Mononuclear cell (primary cell): ENCODE data around the gene FKBP14. TPM values are rescaled to one million over a fixed set of nuclear protein-coding genes. Genes with fewer than 3 reads are reported as not detected.

Source experiments
- H3K27me3 ChIP-seq: 2 replicates; pipeline ENCODE4 v1.6.0; 2011; ENCODE audit warnings: low read length, control low read depth; ENCODE audit not compliant: insufficient read depth
- H3K4me1 ChIP-seq: 2 replicates; pipeline ENCODE4 v1.5.1; 2011; ENCODE audit warnings: mild to moderate bottlenecking, low read length, control low read depth; ENCODE audit not compliant: insufficient read depth
- H3K4me3 ChIP-seq: 2 replicates; pipeline ENCODE4 v1.5.1; 2011; ENCODE audit warnings: mild to moderate bottlenecking, low read length, moderate library complexity
- H3K9me3 ChIP-seq: 2 replicates; pipeline ENCODE4 v1.5.1; 2011; ENCODE audit warnings: low read depth, mild to moderate bottlenecking, control low read depth, low read length
- total RNA-seq: library from RNA; depleted of rRNA; stranded (reverse); fragments of >200 nt; gene quantifications from one replicate; pipeline ENCODE4 v1.2.3, GENCODE V29; 2012

Gene FKBP14
- total RNA-seq, 1 donor = 5.5 TPM

DNA sequence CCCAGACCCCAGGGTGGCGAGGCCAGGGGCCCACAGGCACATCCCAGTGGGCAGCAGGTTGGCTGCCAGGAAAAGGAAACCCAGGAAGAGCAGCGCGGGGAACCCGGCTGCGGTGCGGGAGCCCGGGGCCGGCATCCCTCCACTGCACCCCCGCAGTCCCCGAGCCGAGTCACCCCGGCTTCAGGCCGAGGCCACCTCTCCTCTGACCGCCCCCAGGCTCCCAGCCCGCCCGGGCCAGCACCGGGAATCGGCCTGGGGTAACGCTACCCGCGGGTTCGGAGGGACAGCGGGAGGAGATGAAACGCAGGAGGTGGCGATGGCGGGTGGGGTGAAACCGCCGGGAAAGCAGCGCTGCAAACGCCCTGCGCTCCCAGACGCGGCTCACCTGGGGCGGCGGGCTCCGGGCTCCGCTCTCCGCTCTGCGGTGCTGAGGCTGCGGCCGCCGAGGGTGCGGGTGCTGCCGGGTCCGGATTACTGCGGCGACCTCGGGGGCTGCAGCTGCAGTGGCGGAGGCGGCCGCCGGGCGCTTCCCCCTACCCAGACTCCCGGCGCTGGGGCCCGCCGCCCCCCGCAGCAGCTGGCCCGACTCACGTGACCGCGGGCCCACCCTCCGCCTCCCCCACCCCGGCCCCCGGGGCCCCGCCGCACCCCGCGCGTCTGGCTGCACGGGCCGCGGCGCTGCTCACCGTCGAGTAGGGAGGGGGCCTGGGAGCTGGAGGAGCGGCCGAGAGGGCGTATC, 37.1 kb downstream of the FKBP14 start, which contains the start of gene SCRN1:
SCRN1 (minus strand) TSS at position 545 of the 739 bp plus-strand sequence. CDS start 20,734 bp downstream, outside the sequence.
- H3K27me3 ChIP-seq = peaks cover 18% of the 10 kb centered on the region
- H3K4me3 ChIP-seq = peak within 1 kb of the TSS; percentile 71

DNA sequence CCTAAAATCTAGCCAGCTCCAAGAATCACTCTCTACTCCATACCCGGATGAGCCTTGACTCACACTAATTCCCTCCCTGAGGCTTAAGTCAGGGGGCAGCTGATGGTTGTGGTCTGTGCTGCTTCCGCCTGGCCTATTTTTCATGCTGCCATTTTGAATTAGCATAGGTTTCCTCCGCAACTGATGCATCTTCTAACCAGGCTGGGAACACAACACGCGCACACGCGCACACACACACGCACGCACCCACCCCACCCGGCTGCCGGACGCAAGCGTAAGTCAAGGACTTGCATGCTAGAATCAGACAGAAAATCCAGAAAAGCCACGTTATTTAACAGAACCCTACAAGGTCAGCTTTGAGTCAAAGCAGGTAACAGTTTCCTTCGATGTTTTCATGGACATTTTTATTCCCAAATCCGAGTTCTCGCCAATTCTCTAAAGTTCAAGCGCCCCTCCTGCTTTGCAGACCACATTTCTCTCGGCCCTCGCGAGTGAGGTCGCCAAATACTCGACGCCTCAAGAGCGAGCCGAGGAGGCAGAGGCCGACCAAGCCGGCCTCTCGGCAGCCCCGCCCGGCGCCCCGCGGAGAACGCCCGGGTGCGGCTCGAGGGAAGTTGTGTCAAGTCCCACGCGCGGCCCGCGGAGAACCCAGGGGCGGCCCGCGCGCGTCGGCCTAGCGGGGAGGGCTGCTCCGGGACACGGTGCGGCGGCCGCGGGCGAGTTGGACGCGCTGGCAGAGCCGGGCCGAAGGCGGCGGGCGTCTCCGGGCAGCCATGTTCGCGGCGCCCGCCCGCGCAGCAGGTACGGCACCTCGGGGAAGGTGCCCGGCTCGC, 37.9 kb downstream of the FKBP14 start:
- peaks cover 16% of the 10 kb centered on the region for H3K27me3 ChIP-seq

More for the DNA sequence above, 37.1 kb downstream of the FKBP14 start, which contains the start of gene SCRN1:
- peaks cover 15% of the 10 kb centered on the region for H3K9me3 ChIP-seq
- H3K4me1 ChIP-seq = peaks cover 33% of the 10 kb centered on the region

DNA sequence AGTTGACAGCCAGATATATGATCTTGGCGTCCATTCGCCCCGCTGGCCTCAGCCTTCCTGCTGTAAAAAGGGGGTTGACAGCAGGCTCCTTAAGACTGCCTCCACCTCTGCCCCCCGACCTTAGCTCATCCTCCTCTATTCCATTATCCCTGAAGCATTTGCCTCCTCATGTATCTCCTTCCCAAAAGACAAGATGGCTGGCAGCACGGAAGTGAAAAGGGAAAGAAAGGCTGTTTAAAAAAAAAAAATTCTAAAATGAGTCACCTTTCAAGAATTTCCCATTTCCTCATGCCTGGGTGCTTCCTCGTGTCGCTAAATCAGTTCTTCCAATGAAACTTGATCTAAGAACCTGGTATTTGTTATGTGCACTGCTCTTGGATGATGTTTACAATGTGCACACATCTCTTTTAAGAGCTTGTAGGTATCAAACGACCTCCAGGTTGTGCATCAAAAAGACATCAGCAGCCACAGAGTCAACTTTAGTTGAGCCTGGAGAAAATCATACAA, 38.6 kb downstream of the FKBP14 start:
- H3K27me3 ChIP-seq = peaks cover 13% of the 10 kb centered on the region
- peaks cover 33% of the 10 kb centered on the region for H3K4me1 ChIP-seq
- H3K4me3 ChIP-seq = no peak overlapping the region
- peaks cover 4% of the 10 kb centered on the region for H3K9me3 ChIP-seq

More for the DNA sequence above, 37.9 kb downstream of the FKBP14 start:
- peaks cover 33% of the 10 kb centered on the region for H3K4me1 ChIP-seq
- peaks cover 12% of the 10 kb centered on the region for H3K9me3 ChIP-seq
- peak overlapping the region; percentile 71 for H3K4me3 ChIP-seq

DNA sequence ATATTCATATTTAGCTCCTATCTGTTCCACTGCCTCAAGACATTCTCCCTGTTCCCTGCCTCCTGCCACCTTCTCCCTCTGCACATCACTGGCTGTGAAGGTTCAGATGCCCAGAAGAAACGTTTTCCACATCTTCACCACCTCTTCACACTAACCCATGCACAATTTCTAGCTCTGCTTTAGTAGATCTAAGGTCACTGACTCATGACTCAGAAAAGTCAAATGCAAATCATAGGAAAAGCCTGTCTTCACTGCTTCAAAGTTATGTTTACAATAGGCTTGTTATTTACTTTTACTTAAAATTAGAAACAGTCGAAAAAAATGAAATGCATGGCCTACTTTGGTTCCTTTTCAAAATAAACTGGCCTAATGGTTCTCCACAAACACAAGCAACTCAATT, 39.4 kb downstream of the FKBP14 start:
- Histone ChIP-seq H3K4me3 (no peak overlapping the region), H3K4me1 (peaks cover 33% of the 10 kb centered on the region), H3K27me3 (peaks cover 13% of the 10 kb centered on the region), H3K9me3 (no peaks in the 10 kb centered on the region)

DNA sequence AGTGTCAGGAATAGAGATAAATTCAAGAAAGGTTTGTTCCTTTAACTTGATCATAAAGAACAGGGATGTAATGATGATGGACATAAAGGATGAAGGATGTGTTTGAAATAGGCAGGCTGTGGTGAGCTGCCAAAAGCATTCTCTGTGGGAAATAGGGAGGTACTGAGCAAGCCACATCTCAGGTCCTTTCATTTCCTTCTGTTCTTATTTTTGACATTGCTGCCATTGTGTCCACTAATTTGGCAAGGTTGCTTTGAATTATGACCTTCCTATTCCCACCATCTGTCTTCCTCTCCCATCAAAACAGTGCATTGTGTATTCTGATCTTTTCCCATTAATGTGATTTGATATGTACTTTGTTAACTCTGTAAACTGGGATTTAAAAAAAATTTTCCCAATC, 46.4 kb downstream of the FKBP14 start:
- no peaks in the 10 kb centered on the region for H3K27me3 ChIP-seq
- no peak overlapping the region for H3K4me3 ChIP-seq
- H3K4me1 ChIP-seq = peaks cover 17% of the 10 kb centered on the region
- H3K9me3 ChIP-seq = no peaks in the 10 kb centered on the region

DNA sequence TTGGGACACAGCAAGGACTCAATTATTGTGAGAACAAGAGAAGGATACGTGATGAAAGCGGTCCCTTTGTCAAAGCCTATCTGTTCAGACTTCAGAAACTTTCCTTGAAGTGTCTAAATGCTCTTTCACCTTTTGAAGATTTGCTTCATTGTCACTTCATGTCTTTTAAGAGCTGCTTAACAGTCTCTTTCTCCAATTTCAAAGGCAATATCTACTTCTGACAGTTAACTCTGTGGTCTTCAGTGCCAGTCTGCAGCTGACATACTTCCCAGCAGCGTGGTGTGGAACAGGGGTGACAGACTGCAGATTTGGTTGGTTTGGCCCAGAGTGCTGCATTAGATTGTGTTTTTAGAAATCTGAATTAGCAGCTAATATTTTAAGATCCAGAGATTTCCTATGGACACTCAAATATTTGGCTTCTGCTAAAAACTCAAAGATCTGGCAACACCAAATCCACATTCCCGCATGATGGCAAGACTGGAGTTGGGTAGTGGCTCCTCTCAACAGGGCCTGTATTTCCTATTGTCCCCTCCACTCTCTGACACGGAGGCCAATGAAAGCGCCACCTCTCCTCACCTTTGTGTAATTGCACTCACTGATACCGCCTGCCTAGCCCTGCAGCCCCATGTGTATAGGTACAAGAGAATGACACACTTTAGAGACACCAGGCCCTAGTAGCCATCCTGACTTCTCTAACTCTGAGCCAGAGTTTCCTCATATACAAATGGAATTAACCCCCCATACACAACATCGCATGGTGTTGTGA, 48.4 kb downstream of the FKBP14 start:
- peaks cover 10% of the 10 kb centered on the region for H3K4me1 ChIP-seq
- H3K4me3 ChIP-seq = no peak overlapping the region
- no peaks in the 10 kb centered on the region for H3K27me3 ChIP-seq
- H3K9me3 ChIP-seq = no peaks in the 10 kb centered on the region

DNA sequence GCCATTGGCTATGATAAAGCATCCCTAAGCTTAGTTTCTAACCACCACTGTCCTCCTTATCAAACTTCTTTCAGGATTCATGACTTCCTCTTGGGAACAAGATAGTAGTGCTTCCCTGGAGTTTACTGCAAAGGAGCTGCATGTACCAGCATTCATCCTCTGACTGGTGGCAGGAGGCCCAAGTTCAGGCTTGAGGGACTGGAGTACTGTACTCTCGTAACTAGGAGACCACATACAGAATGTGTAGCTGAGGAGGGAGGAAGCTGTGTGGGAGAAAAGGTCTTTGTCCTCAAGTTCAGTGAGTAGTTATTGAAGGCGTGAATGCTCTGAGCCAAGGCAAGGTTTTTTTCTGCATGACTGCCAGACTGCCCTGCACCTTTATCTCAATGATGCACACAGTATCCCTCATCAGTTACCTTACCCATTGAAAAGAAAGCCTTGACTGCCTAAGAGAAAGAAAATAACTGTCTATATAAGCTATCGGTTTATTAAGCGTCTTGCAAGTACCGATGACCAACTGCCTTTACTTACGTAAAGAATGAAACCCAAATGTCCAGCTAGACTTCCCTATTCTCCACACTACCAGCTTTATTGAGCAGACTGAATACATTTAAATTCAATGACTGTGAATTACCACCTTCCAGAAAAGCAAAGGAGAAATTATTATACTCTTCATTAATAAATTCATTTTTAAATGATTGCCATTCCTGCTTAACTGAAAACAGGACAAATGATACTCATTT, 49.7 kb downstream of the FKBP14 start:
- peaks cover 10% of the 10 kb centered on the region for H3K4me1 ChIP-seq

DNA sequence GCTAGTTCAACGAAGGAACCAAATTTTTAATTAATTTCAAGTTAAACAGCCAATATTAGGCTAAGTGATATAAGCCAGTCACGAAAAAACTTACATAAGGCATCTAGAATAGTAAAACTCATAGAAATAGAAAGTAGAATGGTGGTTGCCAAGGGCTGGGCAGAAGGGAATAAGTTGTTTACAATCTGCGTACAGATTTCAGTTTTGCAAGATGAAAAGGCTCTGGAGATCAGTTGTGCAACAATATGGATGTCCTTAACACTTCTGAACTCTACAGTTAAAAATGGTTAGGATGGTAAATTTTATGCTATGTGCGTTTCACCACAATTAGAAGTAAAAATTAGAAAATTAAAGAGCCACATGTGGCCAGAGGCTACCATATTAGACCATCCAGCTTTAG, 50.2 kb downstream of the FKBP14 start:
- H3K27me3 ChIP-seq = no peaks in the 10 kb centered on the region
- no peak overlapping the region for H3K4me3 ChIP-seq
- peaks cover 10% of the 10 kb centered on the region for H3K4me1 ChIP-seq
- H3K9me3 ChIP-seq = no peaks in the 10 kb centered on the region

More for the DNA sequence above, 49.7 kb downstream of the FKBP14 start:
- H3K9me3 ChIP-seq = no peaks in the 10 kb centered on the region
- no peak overlapping the region for H3K4me3 ChIP-seq
- no peaks in the 10 kb centered on the region for H3K27me3 ChIP-seq

DNA sequence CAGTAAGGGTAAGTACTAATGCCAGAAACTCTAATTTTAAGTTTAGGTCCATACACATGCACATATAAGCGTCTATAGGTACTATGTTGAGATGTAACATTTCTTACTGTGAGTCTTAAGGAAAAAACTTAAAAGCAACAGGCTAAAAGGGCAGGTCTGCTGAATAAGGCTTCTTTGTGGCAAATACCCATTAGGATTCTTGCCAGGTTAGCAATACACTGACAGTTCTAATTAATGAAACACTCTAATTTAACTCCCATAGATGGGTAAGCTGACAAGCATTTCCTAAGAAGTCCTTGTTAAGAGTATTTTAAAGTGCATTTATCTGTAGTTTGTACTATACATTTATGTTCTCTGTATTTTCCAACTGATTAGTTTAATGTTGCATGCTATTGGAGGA, 50.9 kb downstream of the FKBP14 start:
- Histone ChIP-seq H3K4me1 (peaks cover 10% of the 10 kb centered on the region), H3K27me3 (no peaks in the 10 kb centered on the region), H3K4me3 (no peak overlapping the region), H3K9me3 (no peaks in the 10 kb centered on the region)

DNA sequence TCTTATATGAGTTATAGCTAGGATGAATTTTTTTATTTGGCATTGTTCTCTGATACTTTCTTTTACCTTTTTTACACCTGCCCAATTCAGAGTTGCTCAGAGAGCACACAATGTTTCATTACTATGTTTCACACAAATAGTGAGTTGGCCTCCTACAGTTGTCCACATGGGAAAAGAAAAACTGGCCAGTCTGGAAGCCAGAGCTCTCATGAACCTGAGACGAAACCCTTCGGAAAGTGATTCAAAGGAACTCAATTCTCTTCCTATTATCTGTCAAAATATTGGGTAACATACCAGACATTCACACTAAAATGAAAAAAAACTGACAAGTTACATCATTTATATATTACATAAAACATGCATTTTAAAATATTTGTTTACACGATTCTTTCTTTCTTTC, 52.2 kb downstream of the FKBP14 start:
- no peak overlapping the region for H3K4me3 ChIP-seq
- H3K4me1 ChIP-seq = peaks cover 10% of the 10 kb centered on the region
- H3K27me3 ChIP-seq = no peaks in the 10 kb centered on the region
- no peaks in the 10 kb centered on the region for H3K9me3 ChIP-seq

DNA sequence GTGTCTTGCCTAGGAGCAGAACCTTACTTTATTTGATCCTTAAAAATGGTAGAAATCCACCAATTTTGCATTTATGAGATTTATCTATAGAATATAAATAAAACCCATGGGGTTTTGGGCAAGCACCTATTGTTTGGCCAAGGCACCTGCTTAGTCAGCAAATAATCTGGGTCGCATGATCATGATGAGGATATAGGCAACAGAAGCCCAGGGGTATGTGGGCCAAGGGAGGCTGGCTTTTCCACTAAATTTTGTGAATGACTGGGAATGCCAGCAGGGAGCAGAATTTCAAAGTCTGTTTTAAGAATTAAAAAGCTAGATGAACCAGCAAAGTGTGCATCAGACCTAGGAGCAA, 54.2 kb downstream of the FKBP14 start:
- no peaks in the 10 kb centered on the region for H3K27me3 ChIP-seq
- H3K4me1 ChIP-seq = peaks cover 10% of the 10 kb centered on the region
- no peak overlapping the region for H3K4me3 ChIP-seq
- no peaks in the 10 kb centered on the region for H3K9me3 ChIP-seq

DNA sequence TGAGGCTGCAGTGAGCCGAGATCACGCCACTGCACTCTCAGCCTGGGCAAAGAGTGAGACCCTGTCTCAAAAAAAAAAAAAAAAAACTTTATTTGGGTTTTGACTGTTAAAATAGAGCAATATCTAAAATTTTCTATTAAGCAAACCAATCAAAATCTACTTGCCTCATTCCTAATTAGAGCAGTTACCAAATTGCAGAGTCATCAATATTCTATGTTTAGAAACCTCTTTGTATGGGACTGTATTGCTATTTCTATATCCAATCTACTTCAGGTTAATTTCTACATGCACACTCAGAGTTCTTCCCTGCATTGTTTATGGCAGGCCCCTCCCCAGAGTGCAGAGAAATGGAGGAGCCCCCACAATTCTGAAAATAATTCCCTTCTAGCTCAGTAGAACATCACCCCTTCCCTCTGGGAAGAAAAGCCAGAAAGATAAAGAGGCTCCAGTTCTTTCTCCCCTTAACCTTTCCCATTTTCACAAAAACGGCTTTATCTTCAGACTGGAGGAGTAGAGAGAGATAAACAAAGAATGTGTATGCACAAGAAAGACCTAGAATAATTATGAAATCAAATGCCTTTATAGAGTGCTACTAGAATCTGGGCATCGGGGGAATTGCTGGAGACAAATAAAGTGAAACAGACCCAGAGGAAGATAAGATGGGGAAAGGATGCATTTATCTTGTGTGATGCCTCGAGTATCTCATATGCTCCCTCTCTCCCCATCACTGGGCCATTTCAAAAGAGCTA, 54.8 kb downstream of the FKBP14 start:
- Histone ChIP-seq H3K4me3 (no peak overlapping the region), H3K9me3 (no peaks in the 10 kb centered on the region), H3K27me3 (no peaks in the 10 kb centered on the region), H3K4me1 (peaks cover 9% of the 10 kb centered on the region)

DNA sequence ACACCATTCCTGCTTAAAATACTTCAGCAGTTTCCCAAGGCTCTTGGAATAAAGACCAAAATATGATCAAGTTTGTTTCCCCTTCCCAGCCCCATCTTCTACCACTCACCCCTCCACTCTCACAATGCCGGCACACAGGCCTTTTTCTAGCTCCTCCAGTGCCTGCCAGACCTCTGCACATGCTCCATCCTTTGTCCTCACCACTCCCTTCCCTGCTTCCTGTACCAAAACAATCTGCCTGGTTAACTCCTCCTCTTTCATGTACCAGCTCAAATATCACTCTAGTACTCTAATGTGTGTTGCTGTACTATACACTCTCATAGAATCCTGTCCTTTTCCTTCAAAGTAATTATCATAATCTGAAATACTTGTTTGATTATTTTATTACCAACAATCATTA, 56.3 kb downstream of the FKBP14 start:
- no peaks in the 10 kb centered on the region for H3K4me1 ChIP-seq
- no peaks in the 10 kb centered on the region for H3K9me3 ChIP-seq
- H3K4me3 ChIP-seq = no peak overlapping the region
- no peaks in the 10 kb centered on the region for H3K27me3 ChIP-seq

DNA sequence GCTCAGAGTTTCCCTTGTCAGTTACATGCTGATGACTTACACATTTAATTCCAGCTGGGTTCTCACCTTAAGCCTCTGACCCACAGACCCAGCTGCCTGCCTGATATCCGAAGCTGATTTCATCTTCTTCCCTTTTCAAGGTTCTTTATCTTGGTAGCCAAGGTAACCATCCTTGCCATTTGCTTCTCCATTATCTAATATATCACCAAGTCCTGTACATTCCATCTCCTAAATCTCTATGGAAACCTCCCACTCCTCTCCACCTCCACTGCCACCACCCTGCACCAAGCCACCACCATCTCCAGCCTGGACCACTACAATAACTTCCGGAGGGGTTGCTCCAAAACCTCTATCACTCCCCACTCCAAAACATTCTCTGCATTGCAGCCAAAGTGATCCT, 56.8 kb downstream of the FKBP14 start:
- no peaks in the 10 kb centered on the region for H3K9me3 ChIP-seq
- no peak overlapping the region for H3K4me3 ChIP-seq
- no peaks in the 10 kb centered on the region for H3K27me3 ChIP-seq
- H3K4me1 ChIP-seq = no peaks in the 10 kb centered on the region
